A673 (cell line): ENCODE data around the gene HSD17B2. TPM values are rescaled to one million over a fixed set of nuclear protein-coding genes. Genes with fewer than 3 reads are reported as not detected.

ENCODE experiments used
- BruUV-seq: library from RNA; stranded (reverse); fragments of 400-500 nt; replicated peaks from 2 replicates; lab custom pipeline; 2021; lab: Mats Ljungman, UMichigan
- CTCF ChIA-PET: fragments of 300-600 bp; sonication (Branson Sonifier 250); formaldehyde crosslinking; loops from one replicate; lab custom pipeline; 2022; ENCODE audit warnings: antibody characterized with exemption; lab: Charles Lee
- POLR2A ChIA-PET: fragments of 300-600 bp; sonication (Branson Sonifier 250); formaldehyde crosslinking; loops from one replicate; lab custom pipeline; 2022; ENCODE audit warnings: antibody characterized with exemption; ENCODE audit not compliant: low non-redundant PET; lab: Charles Lee
- DNase-seq: peaks from one replicate; pipeline ENCODE4 v3.0.0-alpha.2; 2015; ENCODE audit warnings: low spot score
- H3K27ac ChIP-seq: fragments of 200-600 bp; sonication (generic); 2 replicates; pipeline ENCODE4 v1.5.1; 2016; ENCODE audit warnings: mixed run types, low read depth, mild to moderate bottlenecking, mixed read lengths, antibody characterized with exemption, low read length; ENCODE audit not compliant: poor library complexity, severe bottlenecking
- H3K27me3 ChIP-seq: fragments of 200-600 bp; sonication (generic); replicated peaks from 2 replicates; pipeline ENCODE4 v1.6.1; 2017; ENCODE audit warnings: mixed run types, low read depth, mild to moderate bottlenecking, mixed read lengths, antibody characterized with exemption, low read length; ENCODE audit not compliant: insufficient read depth, poor library complexity
- H3K36me3 ChIP-seq: fragments of 200-600 bp; sonication (generic); 2 replicates; pipeline ENCODE4 v1.6.1; 2016; ENCODE audit warnings: mixed run types, mild to moderate bottlenecking, mixed read lengths, antibody characterized with exemption, low read length; ENCODE audit not compliant: insufficient read depth, poor library complexity, severe bottlenecking
- H3K4me1 ChIP-seq: fragments of 200-600 bp; sonication (generic); 2 replicates; pipeline ENCODE4 v1.6.1; 2017; ENCODE audit warnings: mixed run types, mild to moderate bottlenecking, mixed read lengths, antibody characterized with exemption, low read length; ENCODE audit not compliant: insufficient read depth, poor library complexity, severe bottlenecking
- H3K4me3 ChIP-seq: fragments of 200-600 bp; sonication (generic); 2 replicates; pipeline ENCODE4 v1.5.1; 2016; ENCODE audit warnings: low read depth, mixed run types, mild to moderate bottlenecking, mixed read lengths, low read length; ENCODE audit not compliant: poor library complexity, severe bottlenecking
- H3K9me3 ChIP-seq: fragments of 200-600 bp; sonication (generic); 2 replicates; pipeline ENCODE4 v1.6.1; 2016; ENCODE audit warnings: mixed run types, low read depth, mild to moderate bottlenecking, mixed read lengths, antibody characterized with exemption, low read length; ENCODE audit not compliant: poor library complexity, severe bottlenecking
- EZH2 ChIP-seq: fragments of 200-600 bp; sonication (generic); IDR thresholded peaks from 2 replicates; pipeline ENCODE4 v1.6.1; 2017; ENCODE audit warnings: borderline replicate concordance, low read depth, mild to moderate bottlenecking, mixed read lengths, antibody characterized with exemption, low read length; ENCODE audit not compliant: poor library complexity, severe bottlenecking
- intact Hi-C: fragments of 100-400 bp; cut with micrococcal nuclease; formaldehyde crosslinking; loops from one replicate; pipeline ENCODE4 v1.10.0; 2022; ENCODE audit not compliant: unreplicated experiment
- total RNA-seq: library from RNA; stranded (reverse); gene quantifications from 2 replicates; pipeline ENCODE4 v1.2.3, GENCODE V29; 2021
- TF ChIP-seq, protein P1 (sequence below): fragments of 300-800, 200-600 bp; sonication (generic); conservative IDR thresholded peaks from 2 replicates; pipeline ENCODE4 v1.5.1; 2017; ENCODE audit warnings: low read depth, mild to moderate bottlenecking, antibody characterized with exemption, low read length, moderate library complexity, mixed read lengths

HSD17B2 gene
- total RNA-seq, 1 experiment from 2014 or later, result 4.9 TPM

DNA sequence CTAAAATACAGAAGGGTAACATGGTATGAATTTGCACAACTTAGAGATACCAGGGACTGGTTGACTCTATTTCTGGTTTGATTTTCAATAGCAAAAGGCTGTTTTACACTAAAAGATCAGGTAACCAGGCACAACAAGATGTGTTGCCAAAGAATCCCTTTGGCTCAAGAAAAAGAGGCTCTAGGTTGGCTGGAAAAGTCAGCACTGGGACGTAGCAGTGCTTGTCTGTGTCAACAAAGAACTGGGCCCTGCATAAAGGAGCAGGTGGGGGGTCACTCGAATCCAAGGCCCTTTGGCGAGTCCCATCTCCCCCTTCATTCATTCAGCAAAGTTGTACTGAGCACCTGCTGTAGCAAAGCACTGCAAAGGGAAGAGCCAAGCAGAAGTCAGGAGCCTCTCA lies 42.2 kb upstream of the HSD17B2 start:
- BruUV-seq, result no TSS peak
- Histone ChIP-seq H3K36me3 (no peaks in the 10 kb centered on the region), H3K9me3 (no peaks in the 10 kb centered on the region), H3K27me3 (peaks cover 5% of the 10 kb centered on the region), H3K27ac (no peak overlapping the region), H3K4me3 (no peak overlapping the region), H3K4me1 (no peaks in the 10 kb centered on the region)
- intact Hi-C loops, result no loop called here
- TF ChIP-seq, protein P1, sequence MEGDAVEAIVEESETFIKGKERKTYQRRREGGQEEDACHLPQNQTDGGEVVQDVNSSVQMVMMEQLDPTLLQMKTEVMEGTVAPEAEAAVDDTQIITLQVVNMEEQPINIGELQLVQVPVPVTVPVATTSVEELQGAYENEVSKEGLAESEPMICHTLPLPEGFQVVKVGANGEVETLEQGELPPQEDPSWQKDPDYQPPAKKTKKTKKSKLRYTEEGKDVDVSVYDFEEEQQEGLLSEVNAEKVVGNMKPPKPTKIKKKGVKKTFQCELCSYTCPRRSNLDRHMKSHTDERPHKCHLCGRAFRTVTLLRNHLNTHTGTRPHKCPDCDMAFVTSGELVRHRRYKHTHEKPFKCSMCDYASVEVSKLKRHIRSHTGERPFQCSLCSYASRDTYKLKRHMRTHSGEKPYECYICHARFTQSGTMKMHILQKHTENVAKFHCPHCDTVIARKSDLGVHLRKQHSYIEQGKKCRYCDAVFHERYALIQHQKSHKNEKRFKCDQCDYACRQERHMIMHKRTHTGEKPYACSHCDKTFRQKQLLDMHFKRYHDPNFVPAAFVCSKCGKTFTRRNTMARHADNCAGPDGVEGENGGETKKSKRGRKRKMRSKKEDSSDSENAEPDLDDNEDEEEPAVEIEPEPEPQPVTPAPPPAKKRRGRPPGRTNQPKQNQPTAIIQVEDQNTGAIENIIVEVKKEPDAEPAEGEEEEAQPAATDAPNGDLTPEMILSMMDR, result no peak
- no peak for TF ChIP-seq EZH2
- ChIA-PET POLR2A (no interaction called here), CTCF (no interaction called here)
- DNase-seq, result no peak

GRCh38 chr16:81994485-81994884 lies 40.6 kb upstream of the HSD17B2 start:
- ChIA-PET CTCF (no interaction called here), POLR2A (no interaction called here)
- TF ChIP-seq, protein P1, result peak; percentile 26; the same call in 1 of the 2 replicates
- TF ChIP-seq EZH2, result no peak
- peak; percentile 16 for DNase-seq
- intact Hi-C loops, result no loop called here
- H3K27ac ChIP-seq, result no peak overlapping the region
- no TSS peak for BruUV-seq
- no peaks in the 10 kb centered on the region for H3K9me3 ChIP-seq
- no peak overlapping the region for H3K4me3 ChIP-seq
- no peaks in the 10 kb centered on the region for H3K27me3 ChIP-seq
- no peaks in the 10 kb centered on the region for H3K36me3 ChIP-seq
- H3K4me1 ChIP-seq, result no peaks in the 10 kb centered on the region

- Histone ChIP-seq H3K9me3 (no peaks in the 10 kb centered on the region), H3K4me1 (no peaks in the 10 kb centered on the region), H3K27ac (no peak overlapping the region), H3K36me3 (no peaks in the 10 kb centered on the region), H3K4me3 (no peak overlapping the region), H3K27me3 (no peaks in the 10 kb centered on the region)
- no TSS peak for BruUV-seq
- ChIA-PET POLR2A (no interaction called here), CTCF (no interaction called here)
- intact Hi-C loops, result no loop called here
- TF ChIP-seq EZH2, result no peak
- TF ChIP-seq, protein P1, result no peak
- no peak for DNase-seq
Observed at GRCh38 chr16:81995651-81996050, 39.4 kb upstream of the HSD17B2 start.
